Type B pancreatic cell (in vitro differentiated cells): ENCODE results near the gene VPS37B. TPM values are rescaled to one million over a fixed set of nuclear protein-coding genes. Genes with fewer than 3 reads are reported as not detected.
"Not testable (repeated sequence)": the region's sequence is repeated elsewhere in the genome, so short reads cannot be mapped to it uniquely, and the experiment has no call there.

Experiments
- DNase-seq: peaks from one replicate; pipeline ENCODE4 v3.0.0; 2021; ENCODE audit warnings: mixed read lengths; ENCODE audit not compliant: unreplicated experiment; ENCODE audit errors: extremely low spot score
- H3K27ac Mint-ChIP-seq: 2 replicates; pipeline ENCODE4 v1.8.0; 2021; ENCODE audit warnings: mild to moderate bottlenecking, mixed read lengths
- H3K27me3 Mint-ChIP-seq: 2 replicates; pipeline ENCODE4 v1.8.0; 2021; ENCODE audit warnings: mixed read lengths
- H3K36me3 Mint-ChIP-seq: 2 replicates; pipeline ENCODE4 v1.8.0; 2021; ENCODE audit warnings: mixed read lengths
- H3K4me1 Mint-ChIP-seq: one replicate; pipeline ENCODE4 v1.8.0; 2021; ENCODE audit warnings: mixed read lengths; ENCODE audit not compliant: unreplicated experiment
- H3K4me3 Mint-ChIP-seq: 2 replicates; pipeline ENCODE4 v1.8.0; 2021; ENCODE audit warnings: mild to moderate bottlenecking, mixed read lengths
- H3K9me3 Mint-ChIP-seq: 2 replicates; pipeline ENCODE4 v1.8.0; 2021; ENCODE audit warnings: mixed read lengths
- CTCF ChIP-seq: fragments of 200-600 bp; sonication (generic); conservative IDR thresholded peaks from 2 replicates; pipeline ENCODE4 v1.5.0; 2021; ENCODE audit warnings: antibody characterized with exemption, mild to moderate bottlenecking
- total RNA-seq: library from RNA; stranded (reverse); gene quantifications from 2 replicates; pipeline ENCODE4 v1.2.1, GENCODE V29; 2021; ENCODE audit warnings: low replicate concordance

Gene VPS37B
- total RNA-seq, 1 donor from 2014 or later: 32.4 TPM

GRCh38 chr12:122893208-122894153 is 2.4 kb downstream of the VPS37B start:
- Mint-ChIP-seq H3K36me3 (peaks cover 4% of the 10 kb centered on the region), H3K4me3 (peak overlapping the region; percentile 96), H3K27me3 (peaks cover 6% of the 10 kb centered on the region), H3K9me3 (no peaks in the 10 kb centered on the region), H3K27ac (peak overlapping the region; percentile 99), H3K4me1 (peaks cover 42% of the 10 kb centered on the region)
- no peak for DNase-seq
- no peak for TF ChIP-seq CTCF

GRCh38 chr12:122892724-122893123 is 3.2 kb downstream of the VPS37B start:
- H3K4me1 Mint-ChIP-seq: peaks cover 50% of the 10 kb centered on the region
- H3K4me3 Mint-ChIP-seq: peak overlapping the region; percentile 75
- not testable (repeated sequence) for H3K36me3 Mint-ChIP-seq, H3K9me3 Mint-ChIP-seq, H3K27me3 Mint-ChIP-seq, DNase-seq
- peak overlapping the region; percentile 99 for H3K27ac Mint-ChIP-seq

- DNase-seq: no peak
- peaks cover 6% of the 10 kb centered on the region for H3K27me3 Mint-ChIP-seq
- no peak for TF ChIP-seq CTCF
- peaks cover 10% of the 10 kb centered on the region for H3K36me3 Mint-ChIP-seq
- peak overlapping the region; percentile 75 for H3K4me3 Mint-ChIP-seq
- H3K27ac Mint-ChIP-seq: peak overlapping the region; percentile 99
- peaks cover 58% of the 10 kb centered on the region for H3K4me1 Mint-ChIP-seq
- no peaks in the 10 kb centered on the region for H3K9me3 Mint-ChIP-seq
These were observed 4.0 kb downstream of the VPS37B start for GRCh38 chr12:122891661-122892525.

- Mint-ChIP-seq H3K4me1 (peaks cover 55% of the 10 kb centered on the region), H3K27me3 (no peaks in the 10 kb centered on the region), H3K4me3 (no peak overlapping the region), H3K36me3 (peaks cover 10% of the 10 kb centered on the region), H3K9me3 (no peaks in the 10 kb centered on the region), H3K27ac (peak overlapping the region; percentile 29)
- no peak for TF ChIP-seq CTCF
- DNase-seq: no peak
These were observed 6.0 kb downstream of the VPS37B start for GRCh38 chr12:122889761-122890520.

- Mint-ChIP-seq H3K9me3 (no peaks in the 10 kb centered on the region), H3K4me3 (peak overlapping the region; percentile 80), H3K4me1 (peaks cover 57% of the 10 kb centered on the region), H3K36me3 (peaks cover 13% of the 10 kb centered on the region), H3K27ac (peak overlapping the region; percentile 99), H3K27me3 (no peaks in the 10 kb centered on the region)
- DNase-seq: no peak
- no peak for TF ChIP-seq CTCF
These were observed 7.6 kb downstream of the VPS37B start for GRCh38 chr12:122888232-122888752.
